GM08714 (cell line): ENCODE measurements around the gene GTPBP1.

Source experiments
- H3K4me3 ChIP-seq: fragments of 200-500 bp; sonication (Bioruptor generic); 2 replicates; pipeline ENCODE4 v1.5.1; 2014; ENCODE audit warnings: mild to moderate bottlenecking, low read length, inconsistent platforms
- ZNF274 ChIP-seq: IDR thresholded peaks from 2 replicates; pipeline ENCODE4 v1.6.1; 2012; ENCODE audit warnings: mild to moderate bottlenecking, low read depth, low read length

GTPBP1 gene

GRCh38 chr22:38760477-38761201, 54.9 kb downstream of the GTPBP1 start:
- no peak overlapping the region for H3K4me3 ChIP-seq
- no peak for TF ChIP-seq ZNF274

- H3K4me3 ChIP-seq, result no peak overlapping the region
- TF ChIP-seq ZNF274, result no peak
These were observed 55.7 kb downstream of the GTPBP1 start for GRCh38 chr22:38761202-38762162.

- no peak for TF ChIP-seq ZNF274
- no peak overlapping the region for H3K4me3 ChIP-seq
These were observed 56.8 kb downstream of the GTPBP1 start for GRCh38 chr22:38762551-38762983.

DNA sequence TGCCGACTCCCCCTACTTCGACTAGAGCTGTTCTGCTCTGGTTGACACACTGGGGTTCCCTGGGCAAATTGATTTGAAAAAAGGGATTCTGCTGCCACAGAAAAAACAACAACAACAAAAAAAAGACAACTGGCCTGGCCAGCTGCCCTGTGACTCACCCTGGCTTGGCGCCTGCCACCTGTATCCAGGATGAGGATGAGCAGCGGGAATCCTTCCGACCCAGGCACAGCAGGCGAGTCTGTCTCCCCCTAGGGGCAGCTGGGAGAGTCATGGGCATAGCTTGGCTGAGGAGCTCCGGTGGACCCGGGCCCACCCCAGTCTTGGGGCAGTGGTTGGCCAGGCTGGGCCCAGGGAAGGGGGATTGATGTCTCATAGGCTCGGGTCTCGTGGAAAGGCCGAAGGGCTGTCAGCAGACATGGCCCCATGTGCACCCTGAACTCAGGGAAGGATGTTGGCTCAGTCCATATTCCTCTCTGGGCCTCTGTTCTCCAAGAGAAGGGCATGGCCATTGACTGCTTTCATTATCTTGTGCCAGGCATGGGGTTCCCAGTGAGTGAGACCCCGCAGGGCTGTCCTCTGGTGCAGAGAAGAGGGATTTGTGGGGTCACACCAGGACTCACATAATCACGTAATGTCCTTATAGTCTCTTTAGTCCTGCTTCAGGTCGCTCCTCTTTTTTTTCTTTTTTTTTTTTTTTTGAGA, 60.5 kb downstream of the GTPBP1 start:
- no peak overlapping the region for H3K4me3 ChIP-seq
- TF ChIP-seq ZNF274, result no peak

DNA sequence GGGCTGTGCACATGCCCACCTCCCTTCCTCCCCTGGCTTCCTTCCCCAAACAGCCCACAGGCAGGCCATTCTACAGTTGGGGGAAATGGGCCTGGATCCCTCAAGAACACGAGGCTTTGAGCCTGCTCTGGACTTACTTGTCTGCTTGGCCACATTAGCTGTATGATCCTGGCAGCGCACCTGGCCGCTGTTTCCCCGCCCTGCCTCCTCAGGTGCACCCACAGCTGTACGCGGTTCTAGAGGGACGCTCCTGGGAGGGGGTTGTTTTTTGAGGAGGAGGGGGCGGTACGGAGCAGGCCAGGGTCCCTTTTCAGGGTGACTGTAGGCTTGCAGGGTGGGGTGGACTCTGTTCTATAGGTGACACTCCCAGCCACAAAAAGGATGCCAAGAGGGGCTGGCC, 61.6 kb downstream of the GTPBP1 start:
- H3K4me3 ChIP-seq, result no peak overlapping the region
- no peak for TF ChIP-seq ZNF274

DNA sequence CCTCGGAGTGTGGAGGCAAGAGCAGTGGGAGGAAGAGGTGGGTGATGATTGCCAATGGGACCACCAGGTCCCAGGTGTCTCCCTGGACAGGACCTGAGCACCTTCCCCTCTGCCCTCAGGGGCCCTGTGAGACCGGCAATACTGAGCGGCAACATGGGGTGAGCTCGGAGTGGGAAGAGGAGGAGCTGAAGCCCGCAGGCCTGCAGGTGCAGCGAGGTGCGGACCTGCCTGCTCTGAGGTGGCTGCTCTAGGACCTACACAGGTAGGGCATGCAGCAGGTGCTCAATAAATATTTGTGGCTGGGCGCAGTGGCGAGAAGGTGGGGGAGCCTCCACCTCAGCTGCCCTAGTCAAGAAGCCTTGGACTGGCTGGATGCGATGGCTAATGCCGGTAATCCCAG, 62.3 kb downstream of the GTPBP1 start:
- TF ChIP-seq ZNF274, result no peak

GRCh38 chr22:38770257-38770949, 64.7 kb downstream of the GTPBP1 start:
- H3K4me3 ChIP-seq, result no peak overlapping the region
- no peak for TF ChIP-seq ZNF274

More for the DNA sequence above, 62.3 kb downstream of the GTPBP1 start:
- no peak overlapping the region for H3K4me3 ChIP-seq

- no peak overlapping the region for H3K4me3 ChIP-seq
- TF ChIP-seq ZNF274, result no peak
These were observed 66.8 kb downstream of the GTPBP1 start for GRCh38 chr22:38772623-38772873.

GRCh38 chr22:38773363-38773946, 67.7 kb downstream of the GTPBP1 start:
- TF ChIP-seq ZNF274, result no peak
- H3K4me3 ChIP-seq, result no peak overlapping the region

DNA sequence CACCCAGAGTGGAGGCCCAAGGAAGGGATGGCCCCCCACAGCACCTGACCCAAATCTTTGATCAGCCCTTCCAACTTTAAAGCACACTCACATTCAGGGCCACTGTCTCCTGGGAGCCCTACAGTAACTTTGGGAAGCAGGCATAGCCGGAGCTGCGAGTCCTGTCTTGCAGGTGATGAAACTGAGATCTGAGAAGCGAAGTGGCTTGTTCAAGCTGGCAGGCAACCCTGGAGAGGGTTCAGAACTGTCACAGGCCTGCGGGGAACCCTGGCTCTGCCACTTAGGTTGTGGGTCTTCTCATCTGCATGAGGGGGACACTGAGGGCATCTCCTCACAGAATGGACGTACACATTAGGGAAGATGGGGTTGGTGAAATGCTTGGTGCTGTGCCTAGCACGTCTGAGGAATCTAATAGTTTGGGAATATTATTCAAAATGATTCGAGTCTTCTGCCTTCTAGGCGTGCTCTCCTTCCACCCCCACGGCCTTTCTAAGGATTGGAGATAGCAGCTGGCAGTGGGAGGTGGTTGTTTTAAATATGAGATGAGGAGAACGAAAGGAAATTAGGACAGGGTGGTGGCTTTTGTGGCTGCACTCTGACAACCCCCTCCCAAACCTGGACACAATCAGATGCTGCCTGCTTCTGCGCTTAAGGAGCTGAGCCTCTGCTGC, 68.9 kb downstream of the GTPBP1 start:
- no peak overlapping the region for H3K4me3 ChIP-seq
- no peak for TF ChIP-seq ZNF274

DNA sequence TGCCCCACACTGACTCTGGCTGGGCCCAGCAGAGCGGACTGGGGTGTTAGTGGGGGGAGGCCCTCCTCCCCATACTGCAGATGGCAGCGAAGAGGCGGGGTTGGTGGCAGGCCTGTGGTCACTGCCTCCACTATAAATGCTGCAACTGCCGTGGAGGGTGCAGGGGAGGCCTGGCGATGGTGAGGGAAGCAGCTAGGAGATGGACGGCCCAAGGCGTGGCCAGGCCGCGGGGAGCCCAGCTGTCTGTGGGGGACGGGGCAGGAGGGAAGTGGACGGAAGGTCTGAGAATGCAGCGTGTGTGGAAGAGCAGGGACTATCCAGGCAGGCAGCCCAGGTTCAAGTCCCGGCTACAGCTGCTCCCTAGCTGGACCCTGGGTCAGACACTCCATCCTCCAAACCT, 69.9 kb downstream of the GTPBP1 start:
- H3K4me3 ChIP-seq, result no peak overlapping the region
- no peak for TF ChIP-seq ZNF274

DNA sequence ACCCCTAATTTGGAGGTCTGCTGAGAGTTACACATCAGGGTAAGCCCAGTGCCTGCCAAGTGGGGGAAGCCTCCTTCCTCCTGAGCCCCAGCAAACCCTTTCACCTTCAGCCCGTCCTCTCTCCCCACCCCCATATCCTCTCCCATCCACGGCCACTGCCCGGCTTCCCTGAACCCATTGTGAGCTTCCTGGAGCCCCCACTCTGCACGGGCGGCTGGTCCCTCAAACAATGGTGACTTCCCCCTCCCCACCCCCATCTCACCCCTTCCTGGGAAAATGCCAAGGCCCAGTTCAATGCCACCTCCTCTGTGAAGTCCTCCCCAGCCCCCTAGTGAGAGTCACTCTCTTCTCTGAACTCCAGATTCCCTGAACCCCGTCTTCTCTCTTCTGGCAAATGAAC, 70.3 kb downstream of the GTPBP1 start:
- no peak for TF ChIP-seq ZNF274
- no peak overlapping the region for H3K4me3 ChIP-seq

DNA sequence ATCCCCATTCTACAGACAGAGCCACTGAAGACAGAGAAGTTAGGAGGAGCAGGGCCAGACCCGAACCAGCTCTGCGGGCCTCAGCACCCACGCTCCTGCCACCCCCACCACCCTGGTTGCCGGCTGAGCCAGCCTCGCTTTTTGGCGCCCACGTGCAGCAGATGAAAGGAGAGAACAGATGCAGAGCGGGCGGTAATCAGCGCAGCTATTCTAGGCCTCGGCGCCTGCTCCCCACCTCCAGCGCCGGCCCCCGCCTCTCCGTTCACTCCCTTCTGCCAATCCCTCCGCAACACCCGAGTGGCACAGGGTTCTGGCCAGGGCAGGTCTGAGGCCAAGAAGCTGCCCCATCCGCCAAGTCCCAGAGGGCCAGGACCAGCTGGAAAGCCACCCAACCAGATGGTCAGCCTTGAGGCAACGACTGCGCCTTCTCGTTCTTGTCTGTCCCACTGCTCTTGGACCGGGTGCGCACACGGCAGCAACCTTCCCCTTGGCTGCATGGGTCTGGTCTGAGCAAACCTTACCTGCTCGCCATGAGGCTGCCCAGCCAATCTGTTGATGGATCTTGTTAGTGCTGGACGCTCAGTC, 71.4 kb downstream of the GTPBP1 start:
- no peak for TF ChIP-seq ZNF274

More for the DNA sequence above, 71.4 kb downstream of the GTPBP1 start:
- no peak overlapping the region for H3K4me3 ChIP-seq
